GM19372 (cell line): Measurements from ENCODE around the gene PSMD12.
"Not testable (repeated sequence)": the region's sequence is repeated elsewhere in the genome, so short reads cannot be mapped to it uniquely, and the experiment has no call there.

Experiments used
- ATAC-seq: cut with Tn5 transposase; IDR thresholded peaks from one replicate; pipeline ENCODE4 v1.9.1; 2021; ENCODE audit warnings: mild to moderate bottlenecking, low read depth, moderate library complexity; ENCODE audit not compliant: unreplicated experiment

Gene PSMD12

GRCh38 chr17:67359960-67360791, 6.2 kb downstream of the PSMD12 start:
- ATAC-seq = no peak

- ATAC-seq = no peak
Observed at GRCh38 chr17:67358612-67359011, 7.8 kb downstream of the PSMD12 start.

- no peak for ATAC-seq
Observed at GRCh38 chr17:67353929-67354574, 12.3 kb downstream of the PSMD12 start.

- ATAC-seq = no peak
Observed at GRCh38 chr17:67353161-67353560, 13.2 kb downstream of the PSMD12 start.

GRCh38 chr17:67349420-67349819, 17.0 kb downstream of the PSMD12 start:
- no peak for ATAC-seq

GRCh38 chr17:67347826-67348225, 18.6 kb downstream of the PSMD12 start:
- ATAC-seq = no peak

- no peak for ATAC-seq
Observed at GRCh38 chr17:67343237-67343636, 23.1 kb downstream of the PSMD12 start.

- ATAC-seq = not testable (repeated sequence)
Observed at GRCh38 chr17:67338353-67338752, 28.0 kb downstream of the PSMD12 start.

GRCh38 chr17:67336859-67337258, 29.5 kb downstream of the PSMD12 start:
- ATAC-seq = no peak

- no peak for ATAC-seq
Observed at GRCh38 chr17:67335245-67335835, 31.0 kb downstream of the PSMD12 start.

GRCh38 chr17:67332162-67332508, 34.2 kb downstream of the PSMD12 start:
- not testable (repeated sequence) for ATAC-seq

GRCh38 chr17:67331381-67332161, 34.8 kb downstream of the PSMD12 start:
- not testable (repeated sequence) for ATAC-seq

GRCh38 chr17:67328026-67328425, 38.4 kb downstream of the PSMD12 start:
- ATAC-seq = no peak

GRCh38 chr17:67326959-67327745, 39.2 kb downstream of the PSMD12 start:
- ATAC-seq = not testable (repeated sequence)

- no peak for ATAC-seq
Observed at GRCh38 chr17:67326440-67326839, 39.9 kb downstream of the PSMD12 start.

- no peak for ATAC-seq
Observed at GRCh38 chr17:67324330-67324729, 42.0 kb downstream of the PSMD12 start.

- no peak for ATAC-seq
Observed at GRCh38 chr17:67323445-67323844, 42.9 kb downstream of the PSMD12 start.

- ATAC-seq = no peak
Observed at GRCh38 chr17:67322042-67322787, 44.2 kb downstream of the PSMD12 start.

GRCh38 chr17:67321486-67321885, 44.9 kb downstream of the PSMD12 start:
- ATAC-seq = not testable (repeated sequence)
